Measurements from ENCODE around the gene MKI67.

The MKI67 gene

DNA sequence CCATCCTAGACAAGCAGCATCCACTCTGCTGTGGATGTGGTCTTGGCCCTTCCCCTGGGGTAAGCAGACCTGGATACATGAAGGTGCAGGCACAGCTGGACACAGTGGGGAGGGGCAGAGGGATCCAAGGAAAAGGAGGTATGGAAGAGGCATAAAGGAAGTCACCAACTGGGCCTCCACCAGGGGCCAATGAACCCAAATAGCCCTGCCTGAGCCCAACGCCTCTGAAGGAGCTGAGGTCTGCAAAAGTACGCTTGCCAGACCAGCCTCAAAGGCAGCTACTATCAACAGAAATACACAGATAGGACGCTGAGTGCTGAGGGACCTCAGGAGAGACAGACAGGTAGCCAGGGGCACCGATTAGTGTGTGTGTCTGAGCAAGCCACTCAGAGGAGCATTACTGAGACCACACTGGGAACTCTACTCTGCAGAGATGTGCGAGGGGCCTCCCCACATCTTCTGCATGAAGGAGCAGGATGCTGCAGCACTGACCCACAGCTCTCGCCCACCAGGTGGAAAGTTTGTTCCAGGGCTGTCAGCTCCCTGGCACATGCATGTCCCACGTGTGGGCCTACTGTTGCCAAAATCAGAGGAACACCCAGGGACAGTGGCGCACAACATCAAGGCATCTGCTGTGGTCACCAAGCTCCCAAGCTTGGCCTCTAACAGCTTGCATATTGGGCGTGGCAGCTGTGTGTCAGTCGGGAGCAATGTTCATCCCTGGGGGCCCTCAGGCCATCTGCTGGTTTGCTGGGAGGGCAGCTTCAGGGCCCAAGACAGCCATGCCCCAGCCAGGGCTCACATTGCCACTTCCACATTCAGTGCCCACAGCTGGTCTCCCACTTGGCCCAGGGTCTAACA, 40.0 kb downstream of the MKI67 start:
- no peaks in the 10 kb centered on the region for H3K4me1 ChIP-seq (ENCODE audit: control insufficient read depth in 1 of 2, insufficient read depth in 2 of 2, low read length in 2 of 2)
- no peaks in the 10 kb centered on the region for H3K27me3 ChIP-seq (ENCODE audit: control insufficient read depth in 1 of 2, insufficient read depth in 2 of 2, low read length in 2 of 2)
- no peak overlapping the region for H3K27ac ChIP-seq (ENCODE audit: low read depth, low read length)
- no peaks in the 10 kb centered on the region for H3K9me3 ChIP-seq (ENCODE audit: control insufficient read depth in 1 of 2, low read length in 2 of 2)
- H3K36me3 ChIP-seq (ENCODE audit: control insufficient read depth in 1 of 2, insufficient read depth in 2 of 2, low read length in 2 of 2): peaks cover 0 to 23% of the 10 kb centered on the region in 2 donors
- no peak overlapping the region for H3K9ac ChIP-seq (ENCODE audit: low read depth in 1 of 2, low read length in 2 of 2)
- no peak overlapping the region for H3K4me3 ChIP-seq (ENCODE audit: low read depth in 1 of 2, low read length in 2 of 2)

DNA sequence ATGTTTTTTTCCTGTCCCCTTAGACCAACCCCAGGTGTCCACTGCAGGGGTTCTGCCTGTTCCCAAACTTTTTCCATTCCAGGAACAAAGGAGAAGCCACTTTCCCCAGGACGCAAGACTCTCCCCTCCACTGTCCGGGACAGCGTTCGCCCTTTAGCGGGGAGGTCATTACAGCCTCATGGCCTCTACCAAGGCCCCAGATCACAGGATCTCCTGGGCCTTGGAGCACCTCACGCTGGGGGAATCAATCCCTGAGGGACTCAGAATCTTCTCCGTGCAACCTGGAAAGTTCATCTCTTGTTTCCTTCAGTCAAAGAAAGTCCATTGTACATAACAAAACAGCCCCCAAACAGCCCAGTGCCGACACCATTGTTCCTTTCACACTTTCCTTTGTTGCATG, 41.2 kb downstream of the MKI67 start:
- Histone ChIP-seq H3K9me3 (ENCODE audit: control insufficient read depth in 1 of 2, low read length in 2 of 2) (no peaks in the 10 kb centered on the region), H3K9ac (ENCODE audit: low read depth in 1 of 2, low read length in 2 of 2) (no peak overlapping the region), H3K4me1 (ENCODE audit: control insufficient read depth in 1 of 2, insufficient read depth in 2 of 2, low read length in 2 of 2) (no peaks in the 10 kb centered on the region), H3K27me3 (ENCODE audit: control insufficient read depth in 1 of 2, insufficient read depth in 2 of 2, low read length in 2 of 2) (no peaks in the 10 kb centered on the region), H3K36me3 (ENCODE audit: control insufficient read depth in 1 of 2, insufficient read depth in 2 of 2, low read length in 2 of 2) (peaks cover 8 to 34% of the 10 kb centered on the region in 2 donors), H3K27ac (ENCODE audit: low read depth, low read length) (no peak overlapping the region), H3K4me3 (ENCODE audit: low read depth in 1 of 2, low read length in 2 of 2) (no peak overlapping the region)

DNA sequence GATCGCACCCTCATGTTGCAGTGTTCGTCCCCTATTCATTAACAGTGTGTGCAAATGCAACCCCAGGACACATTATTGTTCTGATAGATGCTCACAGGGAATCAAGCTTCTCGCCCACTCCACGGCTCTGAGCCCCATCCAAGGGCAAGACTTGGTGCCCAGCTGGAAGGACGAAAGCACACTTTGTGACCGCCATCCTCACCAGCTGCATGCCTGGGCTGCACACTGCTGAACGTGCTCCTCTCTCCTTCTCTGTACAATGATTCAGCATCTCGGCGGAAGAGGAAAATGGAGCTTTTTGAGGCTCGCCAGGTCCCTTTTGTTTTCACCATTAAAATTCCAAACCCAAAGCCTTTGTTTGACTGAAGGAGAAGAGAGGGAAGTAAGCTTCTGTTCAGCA, 41.9 kb downstream of the MKI67 start:
- no peaks in the 10 kb centered on the region for H3K4me1 ChIP-seq (ENCODE audit: control insufficient read depth in 1 of 2, insufficient read depth in 2 of 2, low read length in 2 of 2)
- H3K36me3 ChIP-seq (ENCODE audit: control insufficient read depth in 1 of 2, insufficient read depth in 2 of 2, low read length in 2 of 2): peaks cover 14 to 39% of the 10 kb centered on the region in 2 donors
- H3K9me3 ChIP-seq (ENCODE audit: control insufficient read depth in 1 of 2, low read length in 2 of 2): no peaks in the 10 kb centered on the region
- H3K27ac ChIP-seq (ENCODE audit: low read depth, low read length): no peak overlapping the region
- H3K9ac ChIP-seq (ENCODE audit: low read depth in 1 of 2, low read length in 2 of 2): no peak overlapping the region
- H3K27me3 ChIP-seq (ENCODE audit: control insufficient read depth in 1 of 2, insufficient read depth in 2 of 2, low read length in 2 of 2): no peaks in the 10 kb centered on the region
- no peak overlapping the region for H3K4me3 ChIP-seq (ENCODE audit: low read depth in 1 of 2, low read length in 2 of 2)

DNA sequence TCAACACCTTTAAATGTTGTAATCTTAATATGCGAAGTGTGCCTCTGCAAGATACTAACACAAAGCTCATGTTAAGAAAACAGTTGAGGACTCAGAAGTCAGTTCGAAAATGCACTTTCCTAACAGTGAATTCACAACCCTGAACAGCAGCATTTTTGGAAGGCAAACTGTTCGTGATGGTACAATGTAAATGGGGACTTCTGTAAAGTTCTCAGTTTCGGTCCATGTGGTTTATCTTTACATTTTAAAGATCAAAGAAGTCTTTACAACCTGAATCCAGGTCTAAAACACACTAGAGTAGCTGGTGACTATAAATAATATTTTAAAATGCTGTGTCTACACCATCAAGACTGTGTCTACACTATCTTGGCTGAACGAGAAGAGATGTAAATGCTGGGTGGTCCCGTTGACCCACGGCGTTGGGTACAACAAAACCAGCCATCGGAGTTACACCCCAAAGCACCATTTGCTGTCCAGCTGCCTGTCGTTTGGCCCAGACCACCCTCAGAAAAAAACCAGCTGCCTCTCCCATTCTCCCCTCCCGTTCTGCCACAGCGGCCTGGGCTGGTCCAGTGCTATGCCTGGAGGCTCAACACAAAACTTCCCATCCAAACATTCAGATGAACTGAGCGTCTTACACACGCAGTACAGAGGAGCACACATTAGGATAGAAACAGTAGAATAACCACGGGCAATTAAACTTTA, 42.9 kb downstream of the MKI67 start:
- H3K9ac ChIP-seq (ENCODE audit: low read depth in 1 of 2, low read length in 2 of 2): no peak overlapping the region
- H3K36me3 ChIP-seq (ENCODE audit: control insufficient read depth in 1 of 2, insufficient read depth in 2 of 2, low read length in 2 of 2): peaks cover 20 to 49% of the 10 kb centered on the region in 2 donors
- no peaks in the 10 kb centered on the region for H3K27me3 ChIP-seq (ENCODE audit: control insufficient read depth in 1 of 2, insufficient read depth in 2 of 2, low read length in 2 of 2)
- H3K9me3 ChIP-seq (ENCODE audit: control insufficient read depth in 1 of 2, low read length in 2 of 2): no peaks in the 10 kb centered on the region
- H3K4me3 ChIP-seq (ENCODE audit: low read depth in 1 of 2, low read length in 2 of 2): no peak overlapping the region
- H3K27ac ChIP-seq (ENCODE audit: low read depth, low read length): no peak overlapping the region
- H3K4me1 ChIP-seq (ENCODE audit: control insufficient read depth in 1 of 2, insufficient read depth in 2 of 2, low read length in 2 of 2): no peaks in the 10 kb centered on the region

DNA sequence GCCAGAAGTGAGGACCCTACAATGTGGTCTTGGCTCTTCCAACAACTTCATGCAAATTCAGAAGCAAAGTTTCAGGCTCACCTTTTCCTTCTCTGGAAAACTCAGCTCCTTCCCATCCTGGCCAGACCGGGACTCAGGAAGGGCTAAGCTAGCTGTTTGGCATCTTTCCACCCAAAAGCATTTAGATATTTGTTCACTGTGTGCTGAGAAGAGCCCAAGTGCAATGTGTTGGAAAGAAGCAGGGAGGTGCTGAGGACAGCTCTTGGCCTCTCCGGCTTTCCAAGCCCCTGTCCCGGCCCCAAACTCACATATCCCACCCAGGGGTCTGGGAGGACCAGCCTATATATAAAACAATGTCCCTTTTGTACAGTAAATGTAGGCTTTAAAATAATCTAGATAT, 44.5 kb downstream of the MKI67 start:
- Histone ChIP-seq H3K36me3 (ENCODE audit: control insufficient read depth in 1 of 2, insufficient read depth in 2 of 2, low read length in 2 of 2) (peaks cover 26 to 65% of the 10 kb centered on the region in 2 donors), H3K4me1 (ENCODE audit: control insufficient read depth in 1 of 2, insufficient read depth in 2 of 2, low read length in 2 of 2) (no peaks in the 10 kb centered on the region), H3K27ac (ENCODE audit: low read depth, low read length) (no peak overlapping the region)

DNA sequence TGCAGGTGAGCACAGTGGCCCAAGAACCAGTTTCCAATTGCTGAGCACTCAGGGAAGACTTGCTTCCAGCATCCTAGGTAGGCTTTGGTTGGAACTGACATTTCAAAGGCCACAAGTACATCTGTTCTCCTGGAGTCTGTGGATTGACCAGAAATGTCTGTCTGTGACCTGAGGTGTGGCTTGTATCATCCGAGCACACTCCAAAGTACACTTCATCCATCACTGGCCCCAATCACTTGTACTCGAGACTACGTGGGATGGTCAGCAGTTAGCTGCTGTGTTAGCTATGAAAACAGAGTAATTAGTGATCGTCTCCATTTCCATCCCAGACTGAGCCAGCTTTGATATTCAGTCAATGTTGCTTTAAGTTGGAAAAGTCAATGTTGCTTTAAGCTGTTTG, 45.0 kb downstream of the MKI67 start:
- Histone ChIP-seq H3K27ac (ENCODE audit: low read depth, low read length) (no peak overlapping the region), H3K4me1 (ENCODE audit: control insufficient read depth in 1 of 2, insufficient read depth in 2 of 2, low read length in 2 of 2) (no peaks in the 10 kb centered on the region), H3K36me3 (ENCODE audit: control insufficient read depth in 1 of 2, insufficient read depth in 2 of 2, low read length in 2 of 2) (peaks cover 26 to 69% of the 10 kb centered on the region in 2 donors), H3K9ac (ENCODE audit: low read depth in 1 of 2, low read length in 2 of 2) (no peak overlapping the region), H3K27me3 (ENCODE audit: control insufficient read depth in 1 of 2, insufficient read depth in 2 of 2, low read length in 2 of 2) (no peaks in the 10 kb centered on the region), H3K9me3 (ENCODE audit: control insufficient read depth in 1 of 2, low read length in 2 of 2) (no peaks in the 10 kb centered on the region), H3K4me3 (ENCODE audit: low read depth in 1 of 2, low read length in 2 of 2) (no peak overlapping the region)

More for the DNA sequence above, 44.5 kb downstream of the MKI67 start:
- H3K27me3 ChIP-seq (ENCODE audit: control insufficient read depth in 1 of 2, insufficient read depth in 2 of 2, low read length in 2 of 2): no peaks in the 10 kb centered on the region
- no peak overlapping the region for H3K9ac ChIP-seq (ENCODE audit: low read depth in 1 of 2, low read length in 2 of 2)
- H3K4me3 ChIP-seq (ENCODE audit: low read depth in 1 of 2, low read length in 2 of 2): no peak overlapping the region
- no peaks in the 10 kb centered on the region for H3K9me3 ChIP-seq (ENCODE audit: control insufficient read depth in 1 of 2, low read length in 2 of 2)

DNA sequence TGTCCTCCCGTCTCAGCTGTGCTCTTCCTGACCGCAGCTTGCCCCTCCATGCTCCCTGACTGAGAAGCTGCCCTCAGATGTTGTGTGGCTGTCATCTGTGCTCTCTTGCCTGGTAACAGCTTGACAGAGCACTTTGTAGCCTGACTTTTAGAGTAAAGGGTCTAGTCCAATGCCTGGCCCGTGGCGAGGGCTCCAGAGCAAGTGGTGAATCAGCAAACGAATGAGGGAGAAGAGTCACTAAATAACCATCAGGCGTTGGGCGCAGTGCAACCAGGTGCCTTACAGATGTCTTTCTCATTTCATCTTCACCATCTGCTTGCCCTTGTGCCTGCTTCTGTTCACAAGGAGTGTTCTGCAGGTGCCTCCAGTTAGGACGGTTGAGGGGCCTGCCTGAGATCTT, 45.6 kb downstream of the MKI67 start:
- Histone ChIP-seq H3K9me3 (ENCODE audit: control insufficient read depth in 1 of 2, low read length in 2 of 2) (no peaks in the 10 kb centered on the region), H3K27me3 (ENCODE audit: control insufficient read depth in 1 of 2, insufficient read depth in 2 of 2, low read length in 2 of 2) (no peaks in the 10 kb centered on the region), H3K4me1 (ENCODE audit: control insufficient read depth in 1 of 2, insufficient read depth in 2 of 2, low read length in 2 of 2) (no peaks in the 10 kb centered on the region), H3K27ac (ENCODE audit: low read depth, low read length) (no peak overlapping the region), H3K4me3 (ENCODE audit: low read depth in 1 of 2, low read length in 2 of 2) (no peak overlapping the region), H3K36me3 (ENCODE audit: control insufficient read depth in 1 of 2, insufficient read depth in 2 of 2, low read length in 2 of 2) (peaks cover 26 to 71% of the 10 kb centered on the region in 2 donors), H3K9ac (ENCODE audit: low read depth in 1 of 2, low read length in 2 of 2) (no peak overlapping the region)

DNA sequence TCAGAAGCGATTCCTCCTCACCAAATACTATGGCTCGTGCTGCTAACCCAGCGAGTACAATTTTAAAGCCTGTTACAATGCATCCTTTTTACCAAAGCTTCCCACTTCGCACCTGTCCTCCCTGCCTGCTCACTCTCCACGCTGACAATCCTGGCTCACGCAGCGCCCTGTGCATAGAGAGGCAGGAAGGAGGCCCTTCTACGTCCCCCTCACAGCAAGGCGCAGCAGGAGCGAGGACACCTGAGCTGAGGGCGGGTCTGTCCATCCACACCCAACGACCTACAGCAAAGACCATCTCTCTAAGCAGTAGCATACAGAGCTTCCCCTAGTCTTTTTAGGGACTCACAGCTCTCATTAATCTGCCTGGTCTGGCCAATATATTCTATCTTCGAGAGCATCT, 46.0 kb downstream of the MKI67 start:
- no peak overlapping the region for H3K4me3 ChIP-seq (ENCODE audit: low read depth in 1 of 2, low read length in 2 of 2)
- H3K27me3 ChIP-seq (ENCODE audit: control insufficient read depth in 1 of 2, insufficient read depth in 2 of 2, low read length in 2 of 2): no peaks in the 10 kb centered on the region
- H3K9ac ChIP-seq (ENCODE audit: low read depth in 1 of 2, low read length in 2 of 2): no peak overlapping the region
- H3K4me1 ChIP-seq (ENCODE audit: control insufficient read depth in 1 of 2, insufficient read depth in 2 of 2, low read length in 2 of 2): no peaks in the 10 kb centered on the region
- H3K27ac ChIP-seq (ENCODE audit: low read depth, low read length): no peak overlapping the region
- no peaks in the 10 kb centered on the region for H3K9me3 ChIP-seq (ENCODE audit: control insufficient read depth in 1 of 2, low read length in 2 of 2)
- H3K36me3 ChIP-seq (ENCODE audit: control insufficient read depth in 1 of 2, insufficient read depth in 2 of 2, low read length in 2 of 2): peaks cover 26 to 68% of the 10 kb centered on the region in 2 donors

DNA sequence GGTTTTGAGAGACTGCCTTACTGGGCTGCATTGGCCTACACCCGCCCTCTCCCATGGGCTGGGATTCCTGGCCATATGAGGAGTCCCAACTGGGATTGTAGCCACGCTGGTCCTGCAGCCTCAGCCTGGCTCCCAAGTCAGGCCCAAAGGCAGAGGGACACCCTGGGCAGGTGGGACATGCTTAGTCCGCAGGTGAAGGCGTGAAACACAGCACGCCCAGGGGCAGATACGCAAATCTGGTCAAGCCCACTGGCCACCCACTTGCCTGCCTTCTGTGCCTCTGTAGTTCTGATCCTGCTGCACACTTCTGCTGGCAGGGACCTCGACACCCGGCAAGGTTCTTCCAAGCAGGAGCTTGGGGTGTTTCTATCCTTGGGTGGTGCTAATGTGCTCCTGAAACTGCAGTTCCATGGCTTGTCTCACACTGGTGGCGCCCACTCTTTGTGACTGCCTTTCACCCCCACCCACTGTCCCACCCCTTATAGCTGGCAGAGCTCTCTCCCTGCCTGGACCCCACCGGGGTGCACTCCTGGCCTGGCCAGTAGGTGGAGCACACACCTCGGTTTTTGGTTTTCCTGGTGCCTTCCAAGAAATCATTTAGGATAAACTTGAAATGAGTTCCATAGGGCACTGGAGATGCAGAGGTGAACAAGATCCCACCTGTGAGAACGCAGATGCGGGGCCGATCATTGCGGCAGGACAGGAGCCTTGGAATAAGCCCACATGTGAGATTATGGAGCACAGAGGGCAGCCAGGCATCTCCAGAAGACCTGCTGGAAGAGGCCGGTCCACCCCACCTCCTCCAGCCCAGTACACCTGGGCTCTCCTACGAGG, 47.9 kb downstream of the MKI67 start:
- H3K27ac ChIP-seq (ENCODE audit: low read depth, low read length): no peak overlapping the region
- no peak overlapping the region for H3K4me3 ChIP-seq (ENCODE audit: low read depth in 1 of 2, low read length in 2 of 2)
- no peaks in the 10 kb centered on the region for H3K27me3 ChIP-seq (ENCODE audit: control insufficient read depth in 1 of 2, insufficient read depth in 2 of 2, low read length in 2 of 2)
- peaks cover 38 to 71% of the 10 kb centered on the region in 2 donors for H3K36me3 ChIP-seq (ENCODE audit: control insufficient read depth in 1 of 2, insufficient read depth in 2 of 2, low read length in 2 of 2)
- H3K9me3 ChIP-seq (ENCODE audit: control insufficient read depth in 1 of 2, low read length in 2 of 2): no peaks in the 10 kb centered on the region
- no peaks in the 10 kb centered on the region for H3K4me1 ChIP-seq (ENCODE audit: control insufficient read depth in 1 of 2, insufficient read depth in 2 of 2, low read length in 2 of 2)
- no peak overlapping the region for H3K9ac ChIP-seq (ENCODE audit: low read depth in 1 of 2, low read length in 2 of 2)
